ENCODE results near the gene HMCN1.
"Not testable (repeated sequence)": the region's sequence is repeated elsewhere in the genome, so short reads cannot be mapped to it uniquely, and the experiment has no call there.

HMCN1 gene

GRCh38 chr1:186152620-186153239 is 418.5 kb downstream of the HMCN1 start:
- peak; percentile 48 for DNase-seq (ENCODE audit: low read depth)

DNA sequence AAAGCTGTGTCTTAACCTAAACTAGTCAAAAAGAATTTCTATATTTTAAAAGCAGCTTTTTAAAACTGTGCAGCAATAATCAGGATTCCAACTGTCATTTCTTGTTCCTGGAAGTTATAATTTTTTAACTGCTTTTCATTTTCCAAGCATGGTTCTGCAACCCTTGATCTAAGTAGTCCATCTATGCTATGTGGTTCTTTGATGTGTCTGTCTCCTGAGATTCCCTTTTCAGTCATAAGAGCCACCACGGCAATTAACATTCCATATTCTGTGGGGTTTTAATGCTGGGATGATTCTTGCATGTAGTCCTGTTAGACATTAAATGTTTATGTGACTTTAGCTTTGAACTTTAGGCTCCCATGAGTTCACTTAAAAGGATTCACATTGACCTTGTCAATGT is 420.5 kb downstream of the HMCN1 start:
- no peak for DNase-seq (ENCODE audit: low read depth)

DNA sequence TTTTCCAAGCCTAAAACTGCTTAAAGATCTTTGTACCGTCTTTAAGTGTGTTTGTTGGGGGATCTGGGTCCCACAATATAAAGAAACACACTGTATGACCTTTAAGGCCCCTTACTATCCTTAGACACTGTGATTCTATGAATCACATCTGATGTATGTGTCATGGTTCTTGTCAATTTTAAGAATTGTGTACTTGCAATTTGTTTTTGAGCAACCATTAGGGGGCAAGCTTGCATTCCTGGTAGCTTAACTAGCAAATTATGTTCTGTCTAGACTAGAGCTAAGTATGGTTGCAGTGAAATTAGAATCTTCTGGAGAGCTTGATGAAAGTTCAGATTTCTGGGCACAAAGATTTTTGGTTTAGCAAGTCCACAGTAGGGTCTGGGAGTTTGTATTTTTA is 421.4 kb downstream of the HMCN1 start:
- DNase-seq (ENCODE audit: low read depth): peak; percentile 55

GRCh38 chr1:186162895-186163294 is 428.7 kb downstream of the HMCN1 start:
- not testable (repeated sequence) for DNase-seq (ENCODE audit: low read depth)

GRCh38 chr1:186164773-186165172 is 430.6 kb downstream of the HMCN1 start:
- no peak for DNase-seq (ENCODE audit: low read depth)

- DNase-seq (ENCODE audit: low read depth): no peak
Measured at GRCh38 chr1:186165303-186165702, 431.1 kb downstream of the HMCN1 start.

DNA sequence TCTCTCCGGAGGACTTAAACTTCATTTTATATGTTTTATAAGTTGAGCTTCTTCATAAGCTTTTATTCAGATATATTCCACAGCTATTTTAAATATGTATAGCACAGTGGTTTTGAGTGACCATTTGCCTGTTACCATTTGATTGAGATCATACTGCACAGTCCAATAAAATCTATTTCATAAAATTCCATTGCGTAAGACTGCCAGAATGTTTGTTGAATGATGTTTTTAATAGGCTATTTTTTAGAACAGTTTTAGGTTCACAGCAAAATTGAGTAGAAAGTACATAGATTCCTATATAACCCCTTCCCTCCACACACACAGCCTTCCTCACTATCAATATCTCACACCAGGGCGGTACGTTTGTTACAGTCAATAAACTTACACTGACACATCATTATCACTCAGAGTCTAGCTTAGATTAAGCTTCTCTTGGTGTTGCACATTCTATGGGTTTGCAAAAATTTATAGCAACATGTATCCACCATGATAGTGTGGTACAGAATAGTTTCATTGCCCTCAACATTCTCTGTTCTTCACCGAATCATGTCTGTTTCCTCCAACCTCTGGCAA is 433.0 kb downstream of the HMCN1 start:
- no peak for DNase-seq (ENCODE audit: low read depth)

DNA sequence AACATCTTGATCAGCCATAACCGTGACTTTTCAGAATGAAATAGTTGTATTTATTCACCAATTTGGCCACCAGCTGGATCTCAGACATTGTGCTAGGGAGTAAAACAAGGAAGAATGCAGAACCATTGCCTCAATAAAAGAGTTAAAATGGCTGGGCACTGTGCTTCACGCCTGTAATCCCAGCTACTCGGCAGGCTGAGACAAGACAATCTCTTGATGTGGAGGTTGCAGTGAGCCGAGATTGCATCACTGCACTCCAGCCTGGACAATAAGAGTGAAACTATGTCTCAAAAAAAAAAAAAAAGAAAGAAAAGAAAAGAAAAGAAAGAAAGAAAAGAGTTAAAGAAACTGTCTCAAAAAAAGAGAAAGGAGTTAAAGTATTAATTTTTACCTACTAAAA is 441.4 kb downstream of the HMCN1 start:
- DNase-seq (ENCODE audit: low read depth): no peak

DNA sequence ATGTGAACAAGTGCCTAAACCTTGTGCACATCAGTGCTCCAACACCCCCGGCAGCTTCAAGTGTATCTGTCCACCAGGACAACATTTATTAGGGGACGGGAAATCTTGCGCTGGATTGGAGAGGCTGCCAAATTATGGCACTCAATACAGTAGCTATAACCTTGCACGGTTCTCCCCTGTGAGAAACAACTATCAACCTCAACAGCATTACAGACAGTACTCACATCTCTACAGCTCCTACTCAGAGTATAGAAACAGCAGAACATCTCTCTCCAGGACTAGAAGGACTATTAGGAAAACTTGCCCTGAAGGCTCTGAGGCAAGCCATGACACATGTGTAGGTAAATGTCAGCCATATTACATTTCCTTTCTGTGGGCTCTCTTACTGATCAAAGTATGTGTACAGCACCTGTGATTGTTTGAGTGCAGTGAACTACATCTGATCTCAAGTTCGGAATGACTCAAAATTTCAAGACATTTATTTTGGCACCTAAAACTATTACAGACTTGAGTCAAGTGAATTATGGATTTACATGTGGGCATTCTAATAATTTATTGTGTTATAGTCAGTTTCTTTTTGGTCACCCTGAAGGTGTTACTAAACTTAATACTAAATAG is 444.3 kb downstream of the HMCN1 start:
- DNase-seq (ENCODE audit: low read depth): no peak

- no peak for DNase-seq (ENCODE audit: low read depth)
Measured at GRCh38 chr1:186179231-186179630, 445.0 kb downstream of the HMCN1 start.

DNA sequence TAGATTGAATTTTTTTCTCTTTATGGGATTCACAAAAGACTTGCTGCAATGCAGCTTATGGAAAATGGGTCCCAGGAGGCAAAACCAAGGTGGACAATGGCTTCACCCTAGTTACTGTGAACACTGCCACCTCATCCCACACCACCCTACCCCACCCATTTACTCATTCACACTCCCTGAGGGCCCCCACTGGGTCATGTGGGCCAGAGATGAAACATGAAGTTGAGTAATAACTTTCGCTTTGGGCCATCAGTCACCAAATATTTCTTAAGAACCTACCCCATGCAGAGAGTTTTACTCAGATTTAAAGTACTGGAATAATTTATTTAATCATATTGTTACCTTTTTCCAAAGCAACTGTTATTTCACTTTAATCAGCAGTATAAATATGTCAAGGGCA is 449.0 kb downstream of the HMCN1 start:
- peak; percentile 48 for DNase-seq (ENCODE audit: low read depth)

DNA sequence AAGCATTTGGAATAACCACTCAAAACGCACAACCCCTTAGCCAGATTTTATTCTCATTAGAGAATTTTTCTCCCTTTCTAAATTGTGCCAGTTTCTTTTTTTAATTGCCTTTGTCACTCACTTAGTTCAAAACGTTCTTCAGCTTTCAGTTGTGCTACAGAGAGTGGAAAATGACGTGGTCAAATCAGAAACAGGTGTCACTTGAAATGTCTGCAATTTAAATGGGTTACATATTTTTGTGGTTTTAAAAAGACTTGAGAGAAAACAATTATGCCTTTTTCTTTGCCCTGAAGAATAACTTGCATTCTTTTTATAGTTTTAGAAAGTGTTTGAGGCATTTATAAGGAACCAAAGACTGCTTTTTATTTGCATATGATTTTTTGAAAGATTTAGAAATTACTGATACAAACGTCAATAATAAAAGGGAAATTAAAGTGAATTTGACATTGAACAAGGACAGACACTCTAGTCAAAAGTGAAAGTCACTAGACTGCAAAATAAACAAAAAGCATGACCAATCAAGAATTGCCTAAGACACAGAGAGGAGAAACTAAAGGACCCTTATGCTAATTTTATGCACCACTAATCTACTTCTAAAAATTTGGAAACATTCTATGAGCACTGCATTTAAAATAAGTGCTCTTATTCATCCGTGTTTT is 449.9 kb downstream of the HMCN1 start:
- DNase-seq (ENCODE audit: low read depth): no peak

- not testable (repeated sequence) for DNase-seq (ENCODE audit: low read depth)
Measured at GRCh38 chr1:186186251-186186650, 452.1 kb downstream of the HMCN1 start.

- no peak for DNase-seq (ENCODE audit: low read depth)
Measured at GRCh38 chr1:186187601-186188000, 453.4 kb downstream of the HMCN1 start.

DNA sequence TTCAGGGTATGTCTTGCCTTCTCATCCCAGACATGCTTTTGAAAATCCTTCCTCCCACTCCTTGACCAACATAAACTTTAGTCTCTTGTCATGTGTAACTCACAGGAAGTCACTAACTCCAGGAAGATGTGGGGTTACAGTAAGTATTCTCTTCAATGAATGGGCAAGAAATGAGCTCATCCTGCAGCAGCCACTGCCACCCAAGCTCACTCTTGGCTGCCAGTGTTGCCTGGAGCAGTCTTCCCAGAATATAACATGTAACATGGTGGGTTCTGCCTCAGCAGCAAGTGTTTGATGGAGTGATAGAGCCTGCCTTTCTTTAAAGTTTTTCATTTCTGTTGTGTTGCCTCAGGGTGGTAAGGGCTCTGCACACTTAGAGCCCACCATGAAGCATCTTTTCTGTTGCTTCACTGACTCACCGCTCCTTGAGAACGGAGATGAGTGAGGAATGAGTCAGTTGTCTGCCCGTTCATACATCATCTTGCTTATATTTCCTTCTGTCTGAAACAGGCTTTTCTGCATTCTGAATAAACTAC is 453.9 kb downstream of the HMCN1 start:
- DNase-seq (ENCODE audit: low read depth): peak; percentile 85

GRCh38 chr1:186188736-186189135 is 454.5 kb downstream of the HMCN1 start:
- DNase-seq (ENCODE audit: low read depth): no peak

- DNase-seq (ENCODE audit: low read depth): no peak
Measured at GRCh38 chr1:186189156-186189555, 455.0 kb downstream of the HMCN1 start.

- no peak for DNase-seq (ENCODE audit: low read depth)
Measured at GRCh38 chr1:186191511-186191910, 457.3 kb downstream of the HMCN1 start.

GRCh38 chr1:186193224-186193623 is 459.0 kb downstream of the HMCN1 start:
- no peak for DNase-seq (ENCODE audit: low read depth)

DNA sequence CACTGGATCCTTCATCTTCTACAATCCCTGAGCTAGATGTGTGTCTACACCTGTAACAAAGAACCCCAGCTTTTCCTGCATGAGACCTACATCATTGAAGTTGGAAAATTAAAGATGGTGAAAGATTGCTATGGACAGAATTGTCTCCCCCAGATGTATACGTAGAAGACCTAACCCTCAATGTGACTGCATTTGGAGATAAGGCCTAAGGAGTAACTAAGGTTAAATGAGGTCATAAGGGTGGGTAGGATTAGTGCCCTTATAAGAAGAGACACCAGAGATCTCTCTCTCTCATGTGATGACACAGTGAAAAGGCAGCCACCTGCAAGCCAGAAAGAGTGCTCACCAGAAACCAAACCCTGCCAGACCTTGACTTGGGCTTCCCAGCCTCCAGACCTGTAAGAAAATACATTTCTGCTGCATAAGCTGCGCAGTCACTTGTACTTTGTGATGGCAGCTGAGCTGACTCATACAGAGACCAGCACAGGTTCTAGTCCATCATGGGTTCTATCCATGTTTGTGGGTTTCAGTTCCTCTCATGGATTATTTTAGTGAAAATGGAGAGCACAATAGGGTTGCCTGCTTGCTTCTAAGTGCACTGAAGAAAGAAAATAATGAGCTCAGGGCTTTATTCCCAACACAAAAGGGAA is 460.0 kb downstream of the HMCN1 start:
- no peak for DNase-seq (ENCODE audit: low read depth)

DNA sequence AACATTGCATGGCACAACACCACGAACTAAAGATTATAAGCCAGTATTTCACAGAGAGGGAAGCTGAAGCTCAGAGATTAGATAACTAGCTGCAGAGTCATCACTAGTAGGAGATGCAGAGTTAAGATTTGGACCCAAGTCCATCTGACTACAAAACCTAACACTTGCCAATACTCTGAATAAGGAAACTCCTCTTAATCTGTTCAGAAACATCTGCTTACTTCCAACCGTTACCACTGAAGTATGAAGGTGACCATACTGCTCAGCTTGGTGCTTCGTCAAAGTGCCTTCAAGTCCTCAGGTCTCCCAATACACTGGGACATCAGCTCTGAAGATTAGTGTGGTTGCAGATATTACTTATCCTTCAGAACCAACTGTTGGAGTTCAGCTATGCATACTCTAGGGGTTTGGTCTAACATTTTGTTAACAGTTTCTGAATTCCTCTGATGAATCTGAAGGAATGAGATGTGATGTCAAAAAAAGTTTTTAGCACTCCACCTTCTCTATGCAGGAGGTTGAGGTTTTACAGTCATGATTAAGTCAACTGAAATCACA is 461.3 kb downstream of the HMCN1 start:
- DNase-seq (ENCODE audit: low read depth): no peak

GRCh38 chr1:186202271-186202764 is 468.1 kb downstream of the HMCN1 start:
- DNase-seq (ENCODE audit: low read depth): no peak
